Measurements from ENCODE around the gene KCNMA1.

The KCNMA1 gene

GRCh38 chr10:77052593-77052992, 585.0 kb downstream of the KCNMA1 start:
- TF ChIP-seq, protein P1, sequence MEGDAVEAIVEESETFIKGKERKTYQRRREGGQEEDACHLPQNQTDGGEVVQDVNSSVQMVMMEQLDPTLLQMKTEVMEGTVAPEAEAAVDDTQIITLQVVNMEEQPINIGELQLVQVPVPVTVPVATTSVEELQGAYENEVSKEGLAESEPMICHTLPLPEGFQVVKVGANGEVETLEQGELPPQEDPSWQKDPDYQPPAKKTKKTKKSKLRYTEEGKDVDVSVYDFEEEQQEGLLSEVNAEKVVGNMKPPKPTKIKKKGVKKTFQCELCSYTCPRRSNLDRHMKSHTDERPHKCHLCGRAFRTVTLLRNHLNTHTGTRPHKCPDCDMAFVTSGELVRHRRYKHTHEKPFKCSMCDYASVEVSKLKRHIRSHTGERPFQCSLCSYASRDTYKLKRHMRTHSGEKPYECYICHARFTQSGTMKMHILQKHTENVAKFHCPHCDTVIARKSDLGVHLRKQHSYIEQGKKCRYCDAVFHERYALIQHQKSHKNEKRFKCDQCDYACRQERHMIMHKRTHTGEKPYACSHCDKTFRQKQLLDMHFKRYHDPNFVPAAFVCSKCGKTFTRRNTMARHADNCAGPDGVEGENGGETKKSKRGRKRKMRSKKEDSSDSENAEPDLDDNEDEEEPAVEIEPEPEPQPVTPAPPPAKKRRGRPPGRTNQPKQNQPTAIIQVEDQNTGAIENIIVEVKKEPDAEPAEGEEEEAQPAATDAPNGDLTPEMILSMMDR (IDR thresholded peaks at IDR 0.05; ENCODE audit: control insufficient read depth, insufficient read depth, low read depth, low read length, missing control alignments): no peak
- H3K4me3 ChIP-seq (ENCODE audit: control insufficient read depth, low read depth, low read length): no peak overlapping the region
- DNase-seq (ENCODE audit: low read depth): no peak

- TF ChIP-seq, protein P1 (IDR thresholded peaks at IDR 0.05; ENCODE audit: control insufficient read depth, insufficient read depth, low read depth, low read length, missing control alignments): no peak
- DNase-seq (ENCODE audit: low read depth): no peak
These were observed 585.8 kb downstream of the KCNMA1 start for GRCh38 chr10:77051837-77052236.

GRCh38 chr10:77049896-77050295, 587.7 kb downstream of the KCNMA1 start:
- DNase-seq (ENCODE audit: low read depth): no peak
- TF ChIP-seq, protein P1 (IDR thresholded peaks at IDR 0.05; ENCODE audit: control insufficient read depth, insufficient read depth, low read depth, low read length, missing control alignments): no peak
- H3K4me3 ChIP-seq (ENCODE audit: control insufficient read depth, low read depth, low read length): no peak overlapping the region

More at GRCh38 chr10:77051837-77052236, 585.8 kb downstream of the KCNMA1 start:
- H3K4me3 ChIP-seq (ENCODE audit: control insufficient read depth, low read depth, low read length): no peak overlapping the region

- DNase-seq (ENCODE audit: low read depth): no peak
These were observed 588.5 kb downstream of the KCNMA1 start for GRCh38 chr10:77049146-77049545.

GRCh38 chr10:77045085-77045484, 592.5 kb downstream of the KCNMA1 start:
- DNase-seq (ENCODE audit: low read depth): no peak
- H3K4me3 ChIP-seq (ENCODE audit: control insufficient read depth, low read depth, low read length): no peak overlapping the region
- TF ChIP-seq, protein P1 (IDR thresholded peaks at IDR 0.05; ENCODE audit: control insufficient read depth, insufficient read depth, low read depth, low read length, missing control alignments): no peak

More at GRCh38 chr10:77049146-77049545, 588.5 kb downstream of the KCNMA1 start:
- TF ChIP-seq, protein P1 (IDR thresholded peaks at IDR 0.05; ENCODE audit: control insufficient read depth, insufficient read depth, low read depth, low read length, missing control alignments): no peak
- no peak overlapping the region for H3K4me3 ChIP-seq (ENCODE audit: control insufficient read depth, low read depth, low read length)

DNA sequence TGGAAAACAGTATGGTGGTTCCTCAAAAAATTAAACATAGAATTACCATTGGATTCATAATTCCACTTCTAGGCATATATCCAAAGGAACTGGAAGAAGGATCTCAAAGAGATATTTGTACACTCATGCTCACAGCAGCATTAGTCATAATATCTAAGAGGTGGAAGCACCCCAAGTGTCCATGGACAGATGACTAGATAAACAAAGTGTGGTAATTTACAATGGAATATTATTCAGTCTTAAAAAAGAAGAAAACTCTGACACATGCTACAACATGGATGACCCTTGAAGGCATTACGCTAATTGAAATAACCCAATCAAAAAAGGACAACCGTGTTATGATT, 594.2 kb downstream of the KCNMA1 start:
- DNase-seq (ENCODE audit: low read depth): no peak
- TF ChIP-seq, protein P1 (IDR thresholded peaks at IDR 0.05; ENCODE audit: control insufficient read depth, insufficient read depth, low read depth, low read length, missing control alignments): no peak
- H3K4me3 ChIP-seq (ENCODE audit: control insufficient read depth, low read depth, low read length): no peak overlapping the region
